ENCODE results near the gene HOXA9. TPM values are rescaled to one million over a fixed set of nuclear protein-coding genes. Genes with fewer than 3 reads are reported as not detected.

The HOXA9 gene
- total RNA-seq, 4 donors from 2014 or later: 19.5 to 130 (median 50.6) TPM

- TF ChIP-seq POLR2AphosphoS5 (IDR thresholded peaks at IDR 0.05) (no peak), CTCF (IDR thresholded peaks at IDR 0.05) (no peak), POLR2A (IDR thresholded peaks at IDR 0.05) (no peak), EP300 (IDR thresholded peaks at IDR 0.05; ENCODE audit: low read depth) (no peak)
- H3K27ac ChIP-seq: peak overlapping the region; percentile 90 to 96 (median 92)
- no peaks in the 10 kb centered on the region for H3K9me3 ChIP-seq
- no peaks in the 10 kb centered on the region for H3K36me3 ChIP-seq
- peak overlapping the region in 1 of 4 donors; percentile 59 for H3K4me3 ChIP-seq
- WGBS, 2 donors (ENCODE audit: low coverage in 1 of 2): 35% methylated on average over 3 of the region's 3 CpGs; no CpG with 5 or more reads in 1 of the 2 donors
- no peaks in the 10 kb centered on the region for H3K27me3 ChIP-seq
- H3K4me1 ChIP-seq: peaks cover 28 to 95% (median 72%) of the 10 kb centered on the region in 4 donors
- intact Hi-C loops (cut with DNase I; ENCODE audit: low total_unique reads): no loop called here
- in situ Hi-C loops (cut with MboI; ENCODE audit: low pct_ligation_motif_present in 1 of 4, low pct_unique_long_range_greater_than_20kb in 1 of 4, low sequenced_read_pairs in 3 of 4): no loop called here
- DNase-seq: no peak
Observed at GRCh38 chr7:27118580-27118979, 46.8 kb downstream of the HOXA9 start.

- no peaks in the 10 kb centered on the region for H3K36me3 ChIP-seq
- TF ChIP-seq POLR2A (IDR thresholded peaks at IDR 0.05) (no peak), POLR2AphosphoS5 (IDR thresholded peaks at IDR 0.05) (peak in 1 of 3 donors; percentile 19)
- no peaks in the 10 kb centered on the region for H3K27me3 ChIP-seq
- peak overlapping the region; percentile 6 to 59 (median 26) for H3K4me3 ChIP-seq
- intact Hi-C loops (cut with DNase I; ENCODE audit: low total_unique reads): no loop called here
- no peak for DNase-seq
- peak overlapping the region; percentile 90 to 96 (median 92) for H3K27ac ChIP-seq
- no peaks in the 10 kb centered on the region for H3K9me3 ChIP-seq
- in situ Hi-C loops (cut with MboI; ENCODE audit: low pct_ligation_motif_present in 1 of 4, low pct_unique_long_range_greater_than_20kb in 1 of 4, low sequenced_read_pairs in 3 of 4): no loop called here
- WGBS, 2 donors (ENCODE audit: low coverage in 1 of 2): 45 to 77% methylated on average over 8 to 19 of the region's 19 CpGs
- H3K4me1 ChIP-seq: peaks cover 25 to 92% (median 73%) of the 10 kb centered on the region in 4 donors
Observed at GRCh38 chr7:27117887-27118491, 47.3 kb downstream of the HOXA9 start.

- no peak for DNase-seq
- Histone ChIP-seq H3K27ac (peak overlapping the region; percentile 90 to 96 (median 92)), H3K4me3 (peak overlapping the region in 3 of 4 donors; percentile 34 to 59 (median 43)), H3K9me3 (no peaks in the 10 kb centered on the region), H3K4me1 (peaks cover 31 to 92% (median 79%) of the 10 kb centered on the region in 4 donors), H3K27me3 (no peaks in the 10 kb centered on the region), H3K36me3 (no peaks in the 10 kb centered on the region)
- WGBS, 2 donors (ENCODE audit: low coverage in 1 of 2): 27 to 42% methylated on average over 3 to 12 of the region's 12 CpGs
- in situ Hi-C loops (cut with MboI; ENCODE audit: low pct_ligation_motif_present in 1 of 4, low pct_unique_long_range_greater_than_20kb in 1 of 4, low sequenced_read_pairs in 3 of 4) (no loop called here), intact Hi-C loops (cut with DNase I; ENCODE audit: low total_unique reads) (no loop called here)
- TF ChIP-seq POLR2AphosphoS5 (IDR thresholded peaks at IDR 0.05): no peak
- TF ChIP-seq POLR2A (IDR thresholded peaks at IDR 0.05): no peak
- TF ChIP-seq EP300 (IDR thresholded peaks at IDR 0.05; ENCODE audit: low read depth): no peak
- no peak for TF ChIP-seq CTCF (IDR thresholded peaks at IDR 0.05)
Observed at GRCh38 chr7:27116962-27117886, 48.1 kb downstream of the HOXA9 start.

GRCh38 chr7:27116031-27116961 lies 49.0 kb downstream of the HOXA9 start:
- H3K9me3 ChIP-seq: no peaks in the 10 kb centered on the region

More at GRCh38 chr7:27116031-27116961, 49.0 kb downstream of the HOXA9 start:
- intact Hi-C loops (cut with DNase I; ENCODE audit: low total_unique reads): no loop called here
- TF ChIP-seq POLR2A (IDR thresholded peaks at IDR 0.05) (no peak), CTCF (IDR thresholded peaks at IDR 0.05) (no peak), POLR2AphosphoS5 (IDR thresholded peaks at IDR 0.05) (peak in 1 of 3 donors; percentile 6), EP300 (IDR thresholded peaks at IDR 0.05; ENCODE audit: low read depth) (no peak)
- Histone ChIP-seq H3K27ac (peak overlapping the region; percentile 90 to 96 (median 92)), H3K4me1 (peaks cover 33 to 92% (median 80%) of the 10 kb centered on the region in 4 donors), H3K27me3 (no peaks in the 10 kb centered on the region), H3K4me3 (peak overlapping the region; percentile 27 to 59 (median 38)), H3K36me3 (no peaks in the 10 kb centered on the region)
- no peak for DNase-seq
- in situ Hi-C loops (cut with MboI; ENCODE audit: low pct_ligation_motif_present in 1 of 4, low pct_unique_long_range_greater_than_20kb in 1 of 4, low sequenced_read_pairs in 3 of 4): no loop called here
- 32% methylated on average over 15 to 20 of the region's 20 CpGs for WGBS, 2 donors (ENCODE audit: low coverage in 1 of 2)

Data from transverse colon (tissue), 4 donors.